IMR-90 (cell line): Measurements from ENCODE around the gene TRIM66. TPM values are rescaled to one million over a fixed set of nuclear protein-coding genes. Genes with fewer than 3 reads are reported as not detected.

Experiments
- ATAC-seq: fragments of 200-7000 bp; cut with Tn5 transposase; 2 replicates; pipeline ENCODE4 v1.9.1; 2020; ENCODE audit warnings: low read depth, mild to moderate bottlenecking, moderate library complexity
- BruUV-seq: library from RNA; stranded (reverse); fragments of 400-500 nt; replicated peaks from 2 replicates; lab custom pipeline; 2021; lab: Mats Ljungman, UMichigan
- CTCF ChIA-PET: fragments of 300-600 bp; formaldehyde crosslinking; extraction: SDS; loops from one replicate; lab custom pipeline; 2021; ENCODE audit warnings: antibody characterized with exemption; lab: Yijun Ruan, JAX
- POLR2A ChIA-PET: fragments of 300-600 bp; sonication (Branson Sonifier 250); formaldehyde crosslinking; loops from one replicate; lab custom pipeline; 2022; ENCODE audit warnings: antibody characterized with exemption; ENCODE audit not compliant: unreplicated experiment; lab: Charles Lee
- DNase-seq: peaks from one replicate; pipeline ENCODE4 v3.0.0; 2013
- H2AFZ ChIP-seq: replicated peaks from 2 replicates; pipeline ENCODE3; 2013; ENCODE audit warnings: low read length, mild to moderate bottlenecking; ENCODE audit not compliant: poor library complexity
- H2AK5ac ChIP-seq: 2 replicates; pipeline ENCODE4 v1.6.1; 2013; ENCODE audit warnings: low read depth, low read length, inconsistent platforms
- H2AK9ac ChIP-seq: replicated peaks from 2 replicates; pipeline ENCODE3; 2013; ENCODE audit warnings: mild to moderate bottlenecking, low read depth, low read length, moderate library complexity; ENCODE audit not compliant: poor library complexity
- H2BK120ac ChIP-seq: 2 replicates; pipeline ENCODE4 v1.6.1; 2013; ENCODE audit warnings: low read depth, low read length, inconsistent platforms
- H2BK15ac ChIP-seq: 3 replicates; pipeline ENCODE4 v1.6.1; 2013; ENCODE audit warnings: low read depth, low read length, inconsistent platforms
- H2BK20ac ChIP-seq: 2 replicates; pipeline ENCODE4 v1.6.1; 2013; ENCODE audit warnings: low read depth, mild to moderate bottlenecking, inconsistent platforms, low read length, moderate library complexity
- H2BK5ac ChIP-seq: 2 replicates; pipeline ENCODE4 v1.6.1; 2013; ENCODE audit warnings: mild to moderate bottlenecking, low read depth, low read length, inconsistent platforms; ENCODE audit not compliant: poor library complexity, severe bottlenecking
- H3K14ac ChIP-seq: replicated peaks from 2 replicates; pipeline ENCODE4 v1.6.1; 2013; ENCODE audit warnings: low read depth, low read length, inconsistent platforms
- H3K18ac ChIP-seq: 2 replicates; pipeline ENCODE4 v1.6.1; 2013; ENCODE audit warnings: low read depth, low read length, control low read depth
- H3K23ac ChIP-seq: 2 replicates; pipeline ENCODE4 v1.6.1; 2013; ENCODE audit warnings: low read depth, low read length, inconsistent platforms
- H3K27ac ChIP-seq: 2 replicates; pipeline ENCODE4 v1.5.1; 2013; ENCODE audit warnings: mild to moderate bottlenecking, control low read depth, low read length; ENCODE audit not compliant: insufficient read depth
- H3K27me3 ChIP-seq: 2 replicates; pipeline ENCODE4 v1.6.1; 2013; ENCODE audit warnings: low read length; ENCODE audit not compliant: control insufficient read depth, insufficient read depth
- H3K36me3 ChIP-seq: 2 replicates; pipeline ENCODE4 v1.6.1; 2013; ENCODE audit warnings: low read length, mixed read lengths; ENCODE audit not compliant: control insufficient read depth, insufficient read depth
- H3K4ac ChIP-seq: 2 replicates; pipeline ENCODE4 v1.6.1; 2013; ENCODE audit warnings: low read depth, low read length, inconsistent platforms
- H3K4me1 ChIP-seq: 2 replicates; pipeline ENCODE4 v1.6.1; 2013; ENCODE audit warnings: low read length, mixed read lengths; ENCODE audit not compliant: control insufficient read depth, insufficient read depth
- H3K4me2 ChIP-seq: 2 replicates; pipeline ENCODE4 v1.6.1; 2013; ENCODE audit warnings: low read depth, mild to moderate bottlenecking, control low read depth, low read length, moderate library complexity
- H3K4me3 ChIP-seq: 2 replicates; pipeline ENCODE4 v1.5.1; 2013; ENCODE audit warnings: low read depth, mild to moderate bottlenecking, control low read depth, low read length, moderate library complexity; ENCODE audit not compliant: insufficient read depth
- H3K56ac ChIP-seq: 2 replicates; pipeline ENCODE4 v1.6.1; 2013; ENCODE audit warnings: low read length, inconsistent platforms; ENCODE audit not compliant: insufficient read depth; ENCODE audit errors: extremely low read depth
- H3K79me1 ChIP-seq, 2 experiments: 2 replicates each; pipeline ENCODE4 v1.6.1; 2013; ENCODE audit warnings: low read length in 2 of 2, inconsistent platforms in 1 of 2, low read depth in 1 of 2
- H3K9ac ChIP-seq: 2 replicates; pipeline ENCODE4 v1.6.1; 2013; ENCODE audit warnings: low read depth, low read length, control low read depth
- H3K9me1 ChIP-seq: 2 replicates; pipeline ENCODE4 v1.6.1; 2013; ENCODE audit warnings: low read length, inconsistent platforms; ENCODE audit not compliant: insufficient read depth
- H3K9me3 ChIP-seq: 2 replicates; pipeline ENCODE4 v1.6.1; 2013; ENCODE audit warnings: low read length; ENCODE audit not compliant: control insufficient read depth, insufficient read depth
- H4K20me1 ChIP-seq: 2 replicates; pipeline ENCODE4 v1.6.1; 2013; ENCODE audit warnings: low read length, inconsistent platforms; ENCODE audit not compliant: insufficient read depth
- H4K5ac ChIP-seq: 2 replicates; pipeline ENCODE4 v1.6.1; 2013; ENCODE audit warnings: mild to moderate bottlenecking, low read depth, low read length, control low read depth
- H4K8ac ChIP-seq, 2 experiments: 2 replicates each; pipeline ENCODE4 v1.6.1; 2013; ENCODE audit warnings: low read depth in 2 of 2, low read length in 2 of 2, control low read depth in 1 of 2, inconsistent platforms in 1 of 2
- H4K91ac ChIP-seq: 2 replicates; pipeline ENCODE4 v1.6.1; 2013; ENCODE audit warnings: low read depth, low read length, inconsistent platforms; ENCODE audit not compliant: insufficient read depth
- BHLHE40 ChIP-seq: fragments of 150-350 bp; IDR thresholded peaks from 2 replicates; pipeline ENCODE4 v1.6.1; 2016; ENCODE audit warnings: mild to moderate bottlenecking, low read depth, low read length
- CHD1 ChIP-seq: IDR thresholded peaks from 2 replicates; pipeline ENCODE4 v1.6.1; 2012; ENCODE audit warnings: low read depth, low read length, improper control_type of control experiment
- FOS ChIP-seq: fragments of 150-350 bp; IDR thresholded peaks from 2 replicates; pipeline ENCODE4 v1.6.1; 2016; ENCODE audit warnings: low read depth, low read length
- WGBS, 2 experiments: methylation state at CpG; one replicate each; pipeline versions ENCODE4 v1.1.5 to v1.1.7; 2013; ENCODE audit warnings: missing lambda C conversion rate in 2 of 2; ENCODE audit not compliant: insufficient read length in 1 of 2; ENCODE audit errors: extremely low coverage in 2 of 2; 5-methylcytosine and 5-hydroxymethylcytosine counted together
- dilution Hi-C: fragments of 300-500 bp; cut with HindIII; formaldehyde crosslinking; loops from one replicate; pipeline ENCODE4 v1.14.3; 2018; ENCODE audit warnings: low sequenced_read_pairs; ENCODE audit not compliant: unreplicated experiment
- in situ Hi-C: fragments of 300-500 bp; cut with MboI; formaldehyde crosslinking; loops from 3 replicates; pipeline ENCODE4 v1.14.3; 2019; ENCODE audit warnings: low sequenced_read_pairs, inconsistent platforms, mixed read lengths
- intact Hi-C: fragments of 100-400 bp; cut with micrococcal nuclease; formaldehyde crosslinking; loops from 2 replicates; pipeline ENCODE4 v1.10.0; 2022
- polyA plus RNA-seq, 3 experiments: library from polyadenylated mRNA; depleted of rRNA; stranded (reverse); fragments of >200 nt; gene quantifications; 2 replicates each; pipeline ENCODE4 v1.2.3, GENCODE V29; 2012; ENCODE audit warnings: low replicate concordance in 1 of 3
- total RNA-seq: library from RNA; depleted of rRNA; stranded (reverse); fragments of >200 nt; gene quantifications from 2 replicates; pipeline ENCODE4 v1.2.3, GENCODE V29; 2012
- TF ChIP-seq, protein P1 (sequence below): fragments of 150-350 bp; IDR thresholded peaks from 2 replicates; pipeline ENCODE4 v1.6.1; 2017; ENCODE audit warnings: mild to moderate bottlenecking, antibody characterized with exemption, low read length, low read depth

Gene TRIM66
- total and polyA plus RNA-seq, 2 of the 4 experiments (the other 2 are of a cell fraction): 4.4 to 5.0 TPM

DNA sequence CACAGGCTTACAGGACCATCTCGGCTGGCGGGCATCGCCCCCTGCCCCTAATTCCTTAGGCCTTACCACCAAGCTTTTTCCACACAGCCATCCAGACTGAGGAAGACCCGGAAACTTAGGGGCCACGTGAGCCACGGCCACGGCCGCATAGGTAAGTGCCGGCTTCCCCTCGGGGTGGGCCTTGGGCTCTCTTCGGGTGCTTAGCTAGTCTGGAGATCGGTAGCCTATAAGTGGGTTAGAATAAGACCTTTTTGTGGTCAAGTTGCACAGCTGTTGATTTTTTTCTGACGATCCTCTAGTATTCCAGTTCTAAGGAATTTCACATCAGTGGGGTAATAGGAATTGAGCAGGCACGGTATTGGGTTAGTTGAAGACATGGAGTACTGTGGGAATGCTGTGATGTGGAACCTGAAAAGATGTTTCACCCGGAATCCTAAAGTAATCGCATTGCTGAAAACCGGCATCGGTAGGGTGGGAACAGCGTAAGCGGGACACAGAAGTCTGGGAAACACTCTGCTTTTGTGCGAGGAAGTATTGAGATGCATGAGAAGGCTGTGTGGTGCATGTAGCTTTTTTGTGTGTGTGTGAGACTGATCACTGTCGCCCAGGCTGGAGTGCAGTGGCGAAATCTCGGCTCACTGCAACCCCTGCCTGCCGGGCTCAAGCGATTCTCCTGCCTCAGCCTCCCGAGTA is 796 bp upstream of the TRIM66 start:
- POLR2A ChIA-PET: interaction anchor here (0.6 to 1.5 kb wide), 5 partner anchors 12 to 184 kb away, joined by 3 to 38 read pairs (median 4); no protein-coding TSS in a partner anchor
- TF ChIP-seq, protein P1, sequence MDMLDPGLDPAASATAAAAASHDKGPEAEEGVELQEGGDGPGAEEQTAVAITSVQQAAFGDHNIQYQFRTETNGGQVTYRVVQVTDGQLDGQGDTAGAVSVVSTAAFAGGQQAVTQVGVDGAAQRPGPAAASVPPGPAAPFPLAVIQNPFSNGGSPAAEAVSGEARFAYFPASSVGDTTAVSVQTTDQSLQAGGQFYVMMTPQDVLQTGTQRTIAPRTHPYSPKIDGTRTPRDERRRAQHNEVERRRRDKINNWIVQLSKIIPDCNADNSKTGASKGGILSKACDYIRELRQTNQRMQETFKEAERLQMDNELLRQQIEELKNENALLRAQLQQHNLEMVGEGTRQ: peak; percentile 22; the same call in 1 of the 2 replicates
- no peak; the same call in 1 of the 2 replicates for TF ChIP-seq CHD1
- TF ChIP-seq FOS: no peak
- TF ChIP-seq BHLHE40: no peak
- H3K56ac ChIP-seq: peak overlapping the region; percentile 98
- intact Hi-C loops (loop anchor here (10.0 kb wide), 1 partner anchor 458 kb away; no protein-coding TSS in a partner anchor), dilution Hi-C loops (no loop called here), in situ Hi-C loops (loop anchor here (25.0 kb wide), 1 partner anchor 454 kb away; no protein-coding TSS in a partner anchor)
- peak overlapping the region; percentile 75 for H2BK120ac ChIP-seq
- ATAC-seq (peak; percentile 2), DNase-seq (no peak)
- peaks cover 24% of the 10 kb centered on the region; the same call in 1 of the 2 replicates for H4K20me1 ChIP-seq
- peak overlapping the region; percentile 56 for H3K18ac ChIP-seq
- H3K27ac ChIP-seq: peak overlapping the region; percentile 92
- peaks cover 18 to 57% of the 10 kb centered on the region in 2 experiments for H3K79me1 ChIP-seq
- H3K9ac ChIP-seq: peak overlapping the region; percentile 98
- H3K4me3 ChIP-seq: peak overlapping the region; percentile 84
- H2BK5ac ChIP-seq: peak overlapping the region; percentile 95
- WGBS, 2 experiments: 5% methylated on average over 4 of the region's 27 CpGs; no CpG with 5 or more reads in 1 of the 2 experiments
- H3K4me1 ChIP-seq: peaks cover 7% of the 10 kb centered on the region
- BruUV-seq: TSS peak; percentile 46
- H4K5ac ChIP-seq: peak overlapping the region; percentile 81
- H2AK9ac ChIP-seq: peak overlapping the region; percentile 99
- no peaks in the 10 kb centered on the region for H3K9me3 ChIP-seq
- no peaks in the 10 kb centered on the region for H3K27me3 ChIP-seq
- H2BK20ac ChIP-seq: no peak overlapping the region
- peaks cover 11% of the 10 kb centered on the region for H3K9me1 ChIP-seq
- H3K36me3 ChIP-seq: peaks cover 36% of the 10 kb centered on the region
- H2AK5ac ChIP-seq: peak overlapping the region; percentile 100
- H3K14ac ChIP-seq: peak overlapping the region; percentile 100
- peak overlapping the region; percentile 90 for H3K4me2 ChIP-seq
- peak overlapping the region; percentile 96 for H4K91ac ChIP-seq
- CTCF ChIA-PET: interaction anchor here (0.6 kb wide), 1 partner anchor 30 kb away, joined by 3 read pairs; no protein-coding TSS in a partner anchor
- peak overlapping the region; percentile 92 for H2AFZ ChIP-seq
- peak overlapping the region; percentile 62; the same call in 1 of the 3 replicates for H2BK15ac ChIP-seq
- H4K8ac ChIP-seq: peak overlapping the region; percentile 90 to 98
- peak overlapping the region; percentile 99 for H3K4ac ChIP-seq
- H3K23ac ChIP-seq: peak overlapping the region; percentile 95
